OCI-LY1 (cell line): ENCODE measurements around the gene CCNYL1.

ENCODE experiments used
- H2AFZ ChIP-seq: fragments of 200-600 bp; sonication (generic), shearing (Covaris generic); 2 replicates; pipeline ENCODE4 v1.6.0; 2014; ENCODE audit warnings: antibody characterized with exemption, mild to moderate bottlenecking, low read length
- H3F3A ChIP-seq: fragments of 200-600 bp; sonication (generic), shearing (Covaris generic); 2 replicates; pipeline ENCODE4 v1.6.0; 2014; ENCODE audit warnings: mild to moderate bottlenecking, antibody characterized with exemption, low read length, moderate library complexity; ENCODE audit not compliant: insufficient read depth
- H3K27ac ChIP-seq: fragments of 200-600 bp; sonication (generic); 2 replicates; pipeline ENCODE4 v1.5.1; 2014; ENCODE audit warnings: low read length, mixed run types, mild to moderate bottlenecking, low read depth; ENCODE audit not compliant: poor library complexity, severe bottlenecking
- H3K27me3 ChIP-seq: fragments of 200-600 bp; sonication (generic); 2 replicates; pipeline ENCODE4 v1.6.0; 2014; ENCODE audit warnings: antibody characterized with exemption, mild to moderate bottlenecking, low read length, moderate library complexity; ENCODE audit not compliant: insufficient read depth
- H3K36me3 ChIP-seq: fragments of 200-600 bp; sonication (generic); 2 replicates; pipeline ENCODE4 v1.6.1; 2014; ENCODE audit warnings: mild to moderate bottlenecking, antibody characterized with exemption, low read length, moderate library complexity, mixed read lengths; ENCODE audit not compliant: insufficient read depth
- H3K4me1 ChIP-seq: fragments of 200-600 bp; sonication (generic); 2 replicates; pipeline ENCODE4 v1.5.1; 2014; ENCODE audit warnings: mild to moderate bottlenecking, low read length, moderate library complexity; ENCODE audit not compliant: insufficient read depth, severe bottlenecking
- H3K4me2 ChIP-seq: fragments of 200-600 bp; sonication (generic), shearing (Covaris generic); 2 replicates; pipeline ENCODE4 v1.6.1; 2014; ENCODE audit warnings: low read length
- H3K4me3 ChIP-seq: fragments of 200-600 bp; sonication (generic); 2 replicates; pipeline ENCODE4 v1.5.1; 2014; ENCODE audit warnings: low read length, low read depth, mild to moderate bottlenecking, mixed read lengths; ENCODE audit not compliant: poor library complexity, severe bottlenecking
- H3K79me2 ChIP-seq: fragments of 200-600 bp; shearing (Covaris generic); 2 replicates; pipeline ENCODE4 v1.6.1; 2016; ENCODE audit warnings: mixed run types, low read length, mixed read lengths; ENCODE audit not compliant: insufficient read depth
- H3K9ac ChIP-seq: fragments of 200-600 bp; sonication (generic), shearing (Covaris generic); 2 replicates; pipeline ENCODE4 v1.6.1; 2014; ENCODE audit warnings: mild to moderate bottlenecking, low read length, mixed read lengths
- H3K9me2 ChIP-seq: fragments of 200-600 bp; sonication (generic), shearing (Covaris generic); 2 replicates; pipeline ENCODE4 v1.6.1; 2014; ENCODE audit warnings: low read depth, mild to moderate bottlenecking, low read length, mixed read lengths
- H3K9me3 ChIP-seq: fragments of 200-600 bp; shearing (Covaris generic); 2 replicates; pipeline ENCODE4 v1.6.1; 2014; ENCODE audit warnings: low read length, mixed read lengths
- H4K20me1 ChIP-seq: fragments of 200-600 bp; sonication (generic), shearing (Covaris generic); 2 replicates; pipeline ENCODE4 v1.6.0; 2016; ENCODE audit warnings: mild to moderate bottlenecking, low read length; ENCODE audit not compliant: insufficient read depth
- EZH2 ChIP-seq: fragments of 200-600 bp; sonication (generic), shearing (Covaris generic); IDR thresholded peaks from 2 replicates; pipeline ENCODE4 v1.8.0; 2017; ENCODE audit warnings: borderline replicate concordance, mixed run types, mild to moderate bottlenecking, antibody characterized with exemption, low read length, moderate library complexity, mixed read lengths
- TF ChIP-seq, protein P1 (sequence below): fragments of 200-600 bp; sonication (generic), shearing (Covaris generic); IDR thresholded peaks from 2 replicates; pipeline ENCODE4 v1.5.1; 2017; ENCODE audit warnings: mild to moderate bottlenecking, antibody characterized with exemption, low read length, moderate library complexity, mixed read lengths

The CCNYL1 gene

DNA sequence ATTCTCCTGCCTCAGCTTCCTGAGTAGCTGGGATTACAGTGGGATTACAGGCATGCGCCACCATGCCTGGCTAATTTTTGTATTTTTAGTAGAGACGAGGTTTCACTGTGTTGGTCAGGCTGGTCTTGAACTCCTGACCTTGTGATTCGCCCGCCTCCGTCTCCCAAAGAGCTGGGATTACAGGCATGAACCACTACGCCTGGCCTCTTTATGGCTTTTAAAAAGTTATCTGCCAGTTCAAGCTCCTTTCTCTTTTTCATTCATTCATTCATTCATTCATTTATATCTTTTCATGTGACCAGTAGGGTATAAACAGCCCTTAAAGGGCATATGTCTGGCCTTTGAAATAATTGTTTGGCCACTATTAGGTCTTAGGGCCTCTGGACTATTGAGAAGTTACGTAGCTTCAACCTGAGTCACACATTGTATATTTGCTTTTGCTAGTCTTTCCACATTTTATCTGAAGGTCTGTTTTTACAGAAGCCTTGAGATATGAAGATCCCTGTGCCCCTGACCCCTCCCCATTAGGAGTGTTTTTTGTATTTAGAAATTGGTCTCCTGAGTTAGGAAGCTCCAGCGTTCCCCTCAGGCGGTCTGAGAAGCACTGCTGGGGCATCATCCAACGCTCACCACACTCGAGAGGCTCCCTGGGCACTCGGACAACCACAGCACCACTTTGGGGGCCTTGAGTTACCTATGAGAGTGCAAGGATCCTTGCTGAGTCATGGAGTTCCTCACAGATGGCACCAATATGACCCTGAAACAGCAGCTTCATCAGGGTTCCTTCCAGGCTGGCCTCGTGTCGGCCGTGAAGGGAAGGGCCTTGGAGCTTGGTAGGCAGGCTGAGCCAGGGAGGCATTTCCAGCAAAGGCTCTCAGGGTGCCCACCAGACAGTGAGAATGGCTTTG is 36.5 kb downstream of the CCNYL1 start:
- no peaks in the 10 kb centered on the region for H3K9me3 ChIP-seq
- H4K20me1 ChIP-seq = no peaks in the 10 kb centered on the region
- no peak overlapping the region for H3K9ac ChIP-seq
- H3F3A ChIP-seq = no peaks in the 10 kb centered on the region
- no peak overlapping the region for H3K27ac ChIP-seq
- H3K27me3 ChIP-seq = no peaks in the 10 kb centered on the region
- H3K79me2 ChIP-seq = no peaks in the 10 kb centered on the region
- no peaks in the 10 kb centered on the region for H3K9me2 ChIP-seq
- H3K36me3 ChIP-seq = no peaks in the 10 kb centered on the region; the same call in 1 of the 2 replicates
- no peak overlapping the region for H3K4me3 ChIP-seq
- no peak overlapping the region for H3K4me2 ChIP-seq
- H3K4me1 ChIP-seq = no peaks in the 10 kb centered on the region
- TF ChIP-seq, protein P1, sequence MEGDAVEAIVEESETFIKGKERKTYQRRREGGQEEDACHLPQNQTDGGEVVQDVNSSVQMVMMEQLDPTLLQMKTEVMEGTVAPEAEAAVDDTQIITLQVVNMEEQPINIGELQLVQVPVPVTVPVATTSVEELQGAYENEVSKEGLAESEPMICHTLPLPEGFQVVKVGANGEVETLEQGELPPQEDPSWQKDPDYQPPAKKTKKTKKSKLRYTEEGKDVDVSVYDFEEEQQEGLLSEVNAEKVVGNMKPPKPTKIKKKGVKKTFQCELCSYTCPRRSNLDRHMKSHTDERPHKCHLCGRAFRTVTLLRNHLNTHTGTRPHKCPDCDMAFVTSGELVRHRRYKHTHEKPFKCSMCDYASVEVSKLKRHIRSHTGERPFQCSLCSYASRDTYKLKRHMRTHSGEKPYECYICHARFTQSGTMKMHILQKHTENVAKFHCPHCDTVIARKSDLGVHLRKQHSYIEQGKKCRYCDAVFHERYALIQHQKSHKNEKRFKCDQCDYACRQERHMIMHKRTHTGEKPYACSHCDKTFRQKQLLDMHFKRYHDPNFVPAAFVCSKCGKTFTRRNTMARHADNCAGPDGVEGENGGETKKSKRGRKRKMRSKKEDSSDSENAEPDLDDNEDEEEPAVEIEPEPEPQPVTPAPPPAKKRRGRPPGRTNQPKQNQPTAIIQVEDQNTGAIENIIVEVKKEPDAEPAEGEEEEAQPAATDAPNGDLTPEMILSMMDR = no peak
- TF ChIP-seq EZH2 = no peak
- H2AFZ ChIP-seq = no peak overlapping the region

DNA sequence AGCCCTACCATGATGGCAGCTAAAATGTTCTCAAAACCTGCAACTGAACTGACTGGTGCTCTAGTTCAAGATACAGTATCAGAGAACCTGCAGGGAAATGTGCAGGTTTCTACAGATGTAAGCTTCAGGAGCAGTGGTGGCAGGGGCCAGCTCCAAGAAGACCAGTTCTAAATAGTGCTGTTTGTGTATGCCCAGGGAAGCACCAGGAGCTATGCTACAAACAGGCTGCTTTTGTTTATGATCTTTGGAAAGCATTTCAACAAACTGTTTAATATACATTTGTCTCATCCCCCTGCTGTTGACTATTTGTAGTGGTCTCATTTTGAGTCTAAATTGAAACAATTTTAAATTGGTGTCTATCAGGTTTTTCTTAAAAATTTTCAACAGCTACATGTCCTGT is 37.6 kb downstream of the CCNYL1 start:
- no peaks in the 10 kb centered on the region for H4K20me1 ChIP-seq
- no peak overlapping the region for H3K4me2 ChIP-seq
- H3K9me3 ChIP-seq = no peaks in the 10 kb centered on the region
- H3F3A ChIP-seq = no peaks in the 10 kb centered on the region
- H3K9me2 ChIP-seq = no peaks in the 10 kb centered on the region
- H3K27ac ChIP-seq = no peak overlapping the region
- H3K36me3 ChIP-seq = peaks cover under 1% of the 10 kb centered on the region; the same call in 1 of the 2 replicates
- no peak overlapping the region for H2AFZ ChIP-seq
- H3K79me2 ChIP-seq = no peaks in the 10 kb centered on the region
- no peaks in the 10 kb centered on the region for H3K4me1 ChIP-seq
- no peak for TF ChIP-seq EZH2
- TF ChIP-seq, protein P1 = no peak
- H3K9ac ChIP-seq = no peak overlapping the region
- no peaks in the 10 kb centered on the region for H3K27me3 ChIP-seq
- H3K4me3 ChIP-seq = no peak overlapping the region

DNA sequence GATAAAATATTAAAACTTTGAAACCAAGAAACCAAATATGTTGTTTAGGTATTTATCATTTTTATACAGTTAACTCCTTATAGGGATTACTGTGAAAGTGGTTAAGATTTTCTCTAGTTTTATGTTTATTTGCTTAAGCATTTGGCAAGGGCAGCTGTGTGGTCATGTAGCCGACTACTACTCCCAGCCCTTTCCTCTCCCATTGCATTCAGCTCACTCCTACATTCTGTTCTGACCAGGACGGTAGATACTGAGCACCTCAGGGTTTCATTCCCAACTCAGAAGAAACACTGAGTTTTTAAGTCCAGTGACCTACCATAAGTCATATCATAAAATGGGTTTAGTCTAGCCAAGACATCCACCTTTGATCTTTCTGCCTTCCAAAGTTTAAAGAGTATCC is 38.4 kb downstream of the CCNYL1 start:
- Histone ChIP-seq H3K4me3 (no peak overlapping the region), H3K4me2 (no peak overlapping the region), H3F3A (no peaks in the 10 kb centered on the region), H3K9me2 (no peaks in the 10 kb centered on the region), H3K79me2 (no peaks in the 10 kb centered on the region), H3K4me1 (no peaks in the 10 kb centered on the region), H3K27ac (no peak overlapping the region), H3K9me3 (no peaks in the 10 kb centered on the region), H4K20me1 (no peaks in the 10 kb centered on the region), H2AFZ (no peak overlapping the region), H3K36me3 (peaks cover 5% of the 10 kb centered on the region; the same call in 1 of the 2 replicates), H3K27me3 (no peaks in the 10 kb centered on the region), H3K9ac (no peak overlapping the region)
- no peak for TF ChIP-seq EZH2
- TF ChIP-seq, protein P1 = no peak
